MM.1S (cell line): Measurements from ENCODE around the gene MAP2K4.

Experiments used
- DNase-seq: peaks from one replicate; pipeline ENCODE4 v3.0.0-alpha.2; 2015
- H2AFZ ChIP-seq: fragments of 300-600 bp; sonication (generic); 2 replicates; pipeline ENCODE4 v1.6.0; 2016; ENCODE audit warnings: antibody characterized with exemption, low read length
- H3F3A ChIP-seq: fragments of 300-600 bp; sonication (generic); 2 replicates; pipeline ENCODE4 v1.6.1; 2016; ENCODE audit warnings: mild to moderate bottlenecking, antibody characterized with exemption, low read length, moderate library complexity, mixed read lengths; ENCODE audit not compliant: insufficient read depth
- H3K27ac ChIP-seq: fragments of 300-600 bp; sonication (generic); 2 replicates; pipeline ENCODE4 v1.5.1; 2016; ENCODE audit warnings: mild to moderate bottlenecking, low read length
- H3K27me3 ChIP-seq: fragments of 300-600 bp; sonication (generic); replicated peaks from 2 replicates; pipeline ENCODE4 v1.6.0; 2016; ENCODE audit warnings: low read length; ENCODE audit not compliant: insufficient read depth
- H3K36me3 ChIP-seq: fragments of 300-600 bp; sonication (generic); replicated peaks from 2 replicates; pipeline ENCODE4 v1.6.1; 2016; ENCODE audit warnings: mild to moderate bottlenecking, low read length, mixed read lengths; ENCODE audit not compliant: insufficient read depth
- H3K4me1 ChIP-seq: fragments of 300-600 bp; sonication (generic); 2 replicates; pipeline ENCODE4 v1.6.1; 2016; ENCODE audit warnings: low read length, mixed read lengths
- H3K4me2 ChIP-seq: fragments of 300-600 bp; sonication (generic); 2 replicates; pipeline ENCODE4 v1.6.0; 2016; ENCODE audit warnings: low read depth, low read length
- H3K4me3 ChIP-seq: fragments of 300-600 bp; sonication (generic); 2 replicates; pipeline ENCODE4 v1.5.1; 2016; ENCODE audit warnings: low read length, mixed read lengths
- H3K79me2 ChIP-seq: fragments of 300-600 bp; sonication (generic); 2 replicates; pipeline ENCODE4 v1.6.1; 2016; ENCODE audit warnings: mixed run types, low read length, mixed read lengths
- H3K9ac ChIP-seq: fragments of 300-600 bp; sonication (generic); 2 replicates; pipeline ENCODE4 v1.6.1; 2016; ENCODE audit warnings: low read length, mixed read lengths
- H3K9me2 ChIP-seq: fragments of 300-600 bp; sonication (generic); replicated peaks from 2 replicates; pipeline ENCODE4 v1.6.1; 2016; ENCODE audit warnings: mild to moderate bottlenecking, low read length, mixed read lengths; ENCODE audit not compliant: insufficient read depth
- H3K9me3 ChIP-seq: fragments of 300-600 bp; sonication (generic); replicated peaks from 2 replicates; pipeline ENCODE4 v1.6.1; 2016; ENCODE audit warnings: mild to moderate bottlenecking, low read length, mixed read lengths; ENCODE audit not compliant: insufficient read depth
- H4K20me1 ChIP-seq: fragments of 300-600 bp; sonication (generic); 2 replicates; pipeline ENCODE4 v1.6.1; 2016; ENCODE audit warnings: mild to moderate bottlenecking, low read length, moderate library complexity, mixed read lengths; ENCODE audit not compliant: insufficient read depth
- CTCF ChIP-seq: fragments of 300-600 bp; sonication (generic); IDR thresholded peaks from 2 replicates; pipeline ENCODE4 v1.5.1; 2016; ENCODE audit warnings: antibody characterized with exemption, low read length, mixed read lengths
- EZH2 ChIP-seq: fragments of 300-600 bp; sonication (generic); optimal IDR thresholded peaks from 2 replicates; pipeline ENCODE3; 2017; ENCODE audit warnings: low read depth, mild to moderate bottlenecking, antibody characterized with exemption, low read length, mixed read lengths
- EZH2phosphoT487 ChIP-seq: fragments of 300-600 bp; sonication (generic); IDR thresholded peaks from 2 replicates; pipeline ENCODE4 v1.6.1; 2018; ENCODE audit warnings: antibody characterized with exemption, low read length

MAP2K4 gene

GRCh38 chr17:11981862-11982261, 38.8 kb upstream of the MAP2K4 start:
- no peaks in the 10 kb centered on the region for H4K20me1 ChIP-seq
- H3K9me2 ChIP-seq = no peaks in the 10 kb centered on the region
- no peaks in the 10 kb centered on the region for H3F3A ChIP-seq
- H3K27me3 ChIP-seq = no peaks in the 10 kb centered on the region
- H3K36me3 ChIP-seq = no peaks in the 10 kb centered on the region
- H3K4me2 ChIP-seq = no peak overlapping the region
- H2AFZ ChIP-seq = no peak overlapping the region
- no peak overlapping the region for H3K4me3 ChIP-seq
- DNase-seq = no peak
- TF ChIP-seq EZH2phosphoT487 (no peak), EZH2 (no peak), CTCF (no peak)
- H3K9me3 ChIP-seq = no peaks in the 10 kb centered on the region
- H3K27ac ChIP-seq = no peak overlapping the region
- H3K79me2 ChIP-seq = no peaks in the 10 kb centered on the region
- H3K9ac ChIP-seq = no peak overlapping the region
- H3K4me1 ChIP-seq = peaks cover 4% of the 10 kb centered on the region; the same call in 1 of the 2 replicates

GRCh38 chr17:11986179-11986941, 34.3 kb upstream of the MAP2K4 start:
- Histone ChIP-seq H3K9me3 (no peaks in the 10 kb centered on the region), H3K4me2 (no peak overlapping the region), H3K4me1 (peaks cover 5% of the 10 kb centered on the region; the same call in 1 of the 2 replicates), H2AFZ (0 out of 2 replicates have a peak overlapping the region, but pooled peaks have one; percentile 7), H3K36me3 (no peaks in the 10 kb centered on the region), H3K9me2 (no peaks in the 10 kb centered on the region), H3K27ac (no peak overlapping the region), H4K20me1 (no peaks in the 10 kb centered on the region), H3K27me3 (no peaks in the 10 kb centered on the region), H3K79me2 (no peaks in the 10 kb centered on the region), H3K9ac (no peak overlapping the region), H3K4me3 (no peak overlapping the region), H3F3A (no peaks in the 10 kb centered on the region)
- DNase-seq = no peak
- TF ChIP-seq EZH2 = no peak
- no peak for TF ChIP-seq CTCF
- TF ChIP-seq EZH2phosphoT487 = no peak

GRCh38 chr17:11986942-11987329, 33.7 kb upstream of the MAP2K4 start:
- no peaks in the 10 kb centered on the region for H3K9me2 ChIP-seq
- no peaks in the 10 kb centered on the region for H3K79me2 ChIP-seq
- H3K4me1 ChIP-seq = peaks cover 5% of the 10 kb centered on the region; the same call in 1 of the 2 replicates
- H4K20me1 ChIP-seq = no peaks in the 10 kb centered on the region
- no peaks in the 10 kb centered on the region for H3K27me3 ChIP-seq
- H2AFZ ChIP-seq = 0 out of 2 replicates have a peak overlapping the region, but pooled peaks have one; percentile 7
- H3K27ac ChIP-seq = no peak overlapping the region
- no peak for DNase-seq
- H3F3A ChIP-seq = no peaks in the 10 kb centered on the region
- TF ChIP-seq EZH2phosphoT487 (no peak), CTCF (peak; percentile 54)
- no peaks in the 10 kb centered on the region for H3K36me3 ChIP-seq
- H3K4me3 ChIP-seq = no peak overlapping the region
- no peaks in the 10 kb centered on the region for H3K9me3 ChIP-seq
- no peak overlapping the region for H3K9ac ChIP-seq
- no peak overlapping the region for H3K4me2 ChIP-seq
